DMS153 treated with DMSO at 0.1 percent for 48 hours (cell line): ENCODE measurements around the gene HTR1A.

Experiments
- DNase-seq: peaks from one replicate; lab custom pipeline; 2025; ENCODE audit not compliant: unreplicated experiment; lab: John Stamatoyannopoulos, UW

The HTR1A gene

GRCh38 chr5:63962279-63962678 lies at the start of gene HTR1A:
TSS of gene HTR1A (minus strand) at chr5:63962445. CDS start at chr5:63961719, 726 bp downstream.
- no peak for DNase-seq

DNA sequence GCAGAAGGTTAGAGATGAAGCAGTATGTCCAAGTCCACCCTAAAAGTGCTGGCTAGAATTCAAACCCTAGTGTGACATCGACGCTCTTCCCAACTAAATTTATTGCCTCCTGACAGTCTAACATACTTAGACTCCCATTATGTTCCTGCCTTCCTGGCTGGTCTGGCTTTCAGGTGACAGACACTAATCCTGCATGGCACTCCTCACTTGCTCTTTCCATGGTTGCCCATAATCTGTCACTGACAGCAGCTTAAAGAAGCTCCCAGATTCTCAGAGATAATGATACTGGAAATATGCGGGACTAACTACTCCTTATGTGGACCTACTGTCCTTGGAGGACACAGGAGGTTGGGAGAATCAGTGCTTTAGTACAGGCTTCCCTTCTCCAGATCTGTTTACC lies 41.7 kb upstream of the HTR1A start:
- no peak for DNase-seq

DNA sequence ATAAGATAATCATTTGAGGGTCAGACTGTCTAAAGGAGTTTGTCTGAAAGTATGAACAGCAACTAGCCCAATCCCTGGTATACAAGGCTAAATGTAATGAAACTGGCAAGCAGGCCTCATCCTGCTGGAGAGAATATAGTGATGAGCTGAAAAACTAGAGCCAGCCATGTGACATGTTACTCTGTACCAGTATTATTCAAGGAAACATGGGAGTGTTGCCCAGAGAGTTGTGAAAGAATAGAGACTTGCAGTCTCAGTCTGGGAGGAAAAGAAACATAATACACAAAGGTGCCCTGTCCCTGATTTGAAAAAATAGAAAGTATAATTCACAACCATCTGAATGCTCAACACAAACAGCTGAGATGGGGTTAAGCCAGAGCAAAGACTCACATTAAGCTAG lies 37.9 kb upstream of the HTR1A start:
- DNase-seq = no peak

DNA sequence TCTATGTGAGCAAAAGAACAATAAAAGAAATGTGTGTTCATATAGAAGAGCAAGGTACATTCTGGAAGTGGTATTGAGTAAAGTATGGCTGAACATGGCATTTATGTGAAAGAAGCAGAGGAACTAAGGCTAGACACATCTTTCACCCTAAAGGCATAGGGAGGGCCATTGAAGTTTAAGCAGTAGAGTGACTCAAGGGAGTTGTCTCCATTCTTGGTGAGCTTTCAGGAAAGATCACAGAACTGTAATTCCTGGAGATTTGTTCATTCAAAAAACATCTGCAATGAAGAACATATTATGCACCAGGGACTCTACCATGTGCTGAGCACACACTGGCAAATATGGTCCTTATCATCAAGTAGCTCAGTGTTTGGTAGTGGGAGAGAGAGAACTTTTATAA lies 24.8 kb upstream of the HTR1A start:
- no peak for DNase-seq

DNA sequence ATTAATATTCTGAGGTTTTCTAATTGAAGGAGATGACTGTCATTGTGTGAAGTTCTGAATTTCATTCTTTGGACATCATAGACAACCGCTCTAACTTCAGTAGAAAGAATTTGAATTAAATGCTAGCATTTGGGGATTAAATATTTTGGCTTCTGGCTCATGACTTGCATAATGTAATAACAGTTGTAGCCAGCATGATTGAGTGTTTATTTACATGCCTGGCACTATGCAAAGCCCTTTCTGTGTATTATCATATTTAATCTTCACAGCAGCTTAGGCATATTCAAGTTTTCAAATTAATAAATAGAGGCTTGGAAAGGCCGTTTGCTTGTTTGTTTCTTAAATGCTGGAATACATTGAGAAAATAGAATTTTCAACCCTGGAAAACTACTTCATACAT lies 19.6 kb upstream of the HTR1A start:
- no peak for DNase-seq

- DNase-seq = peak; percentile 4
These were observed 1.7 kb upstream of the HTR1A start for GRCh38 chr5:63963926-63964325.

DNA sequence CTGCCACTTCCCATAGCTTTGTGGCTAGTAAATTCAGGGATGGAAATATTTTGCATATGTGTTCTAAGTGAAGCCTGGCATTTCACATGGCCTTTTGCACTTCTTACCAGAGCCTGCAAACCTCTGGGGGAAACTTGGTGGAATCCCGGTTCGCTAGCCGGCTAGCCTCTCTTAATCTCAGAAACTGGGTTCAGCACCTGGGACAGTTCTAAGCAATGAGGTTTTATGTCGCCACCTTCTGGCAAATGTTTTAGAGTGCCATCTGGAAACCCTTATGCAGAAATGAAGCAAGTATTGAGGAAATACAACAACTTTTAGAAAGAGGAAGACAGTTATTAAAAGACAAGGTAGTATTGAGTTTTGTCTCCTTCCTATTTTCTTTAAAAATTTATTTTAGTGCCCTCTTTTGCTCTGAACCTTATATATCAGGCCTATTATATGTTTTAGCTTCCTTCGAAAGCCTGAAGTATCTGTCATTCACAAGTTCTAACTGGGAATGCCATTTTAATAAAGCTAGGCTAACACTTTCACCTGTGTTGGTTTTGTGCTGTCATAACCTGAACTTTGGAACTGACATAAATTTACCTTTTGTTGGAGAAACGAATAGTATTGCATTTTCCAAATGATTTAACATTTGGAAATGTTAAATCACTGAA lies 963 bp upstream of the HTR1A start:
- DNase-seq = peak; percentile 11

DNA sequence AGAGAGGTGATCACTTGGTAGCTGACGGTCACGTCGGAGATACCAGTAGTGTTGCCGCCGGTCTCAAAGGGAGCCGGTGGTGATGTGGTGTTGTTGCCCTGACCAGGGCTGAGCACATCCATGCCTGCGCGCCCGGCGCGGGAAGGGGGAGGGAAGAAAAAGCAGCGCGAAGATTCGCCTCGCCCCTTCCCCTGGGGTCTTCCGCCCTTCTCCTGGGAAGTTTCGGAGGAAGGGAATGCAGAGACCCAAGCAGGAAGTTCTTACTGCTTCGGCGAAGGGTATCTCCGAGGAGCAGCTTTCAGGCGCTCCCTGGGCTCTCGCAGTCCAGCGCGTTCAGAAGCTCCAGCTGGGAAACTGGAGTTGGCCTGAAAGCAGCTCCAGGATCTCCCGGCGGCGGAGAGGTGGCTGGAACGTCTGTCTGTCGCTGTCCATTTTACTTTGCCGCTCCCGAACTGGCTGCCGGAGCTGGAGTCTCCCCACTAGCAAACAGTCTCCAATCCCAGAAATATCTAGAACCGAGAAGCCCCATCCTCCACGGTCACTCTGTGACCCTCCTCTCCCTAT lies 565 bp downstream of the HTR1A start:
- DNase-seq = no peak

DNA sequence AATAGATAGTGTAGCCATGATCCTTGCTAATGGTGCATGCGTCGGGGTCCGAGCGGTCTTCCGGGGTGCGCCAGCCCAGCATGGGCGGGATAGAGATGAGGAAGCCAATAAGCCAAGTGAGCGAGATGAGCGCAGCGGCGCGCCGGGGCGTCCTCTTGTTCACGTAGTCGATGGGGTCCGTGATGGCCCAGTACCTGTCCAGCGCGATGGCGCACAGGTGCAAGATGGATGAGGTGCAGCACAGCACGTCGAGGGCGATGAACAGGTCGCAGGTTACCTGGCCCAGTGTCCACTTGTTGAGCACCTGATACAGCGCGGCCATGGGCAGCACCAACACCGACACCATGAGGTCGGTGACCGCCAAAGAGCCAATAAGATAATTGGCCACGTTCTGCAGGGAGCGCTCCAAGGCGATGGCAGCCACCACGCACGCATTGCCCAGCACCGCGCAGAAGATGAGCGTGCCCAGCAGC lies 1.1 kb downstream of the HTR1A start:
- no peak for DNase-seq

- DNase-seq = no peak
These were observed 1.6 kb downstream of the HTR1A start for GRCh38 chr5:63960646-63961045.

DNA sequence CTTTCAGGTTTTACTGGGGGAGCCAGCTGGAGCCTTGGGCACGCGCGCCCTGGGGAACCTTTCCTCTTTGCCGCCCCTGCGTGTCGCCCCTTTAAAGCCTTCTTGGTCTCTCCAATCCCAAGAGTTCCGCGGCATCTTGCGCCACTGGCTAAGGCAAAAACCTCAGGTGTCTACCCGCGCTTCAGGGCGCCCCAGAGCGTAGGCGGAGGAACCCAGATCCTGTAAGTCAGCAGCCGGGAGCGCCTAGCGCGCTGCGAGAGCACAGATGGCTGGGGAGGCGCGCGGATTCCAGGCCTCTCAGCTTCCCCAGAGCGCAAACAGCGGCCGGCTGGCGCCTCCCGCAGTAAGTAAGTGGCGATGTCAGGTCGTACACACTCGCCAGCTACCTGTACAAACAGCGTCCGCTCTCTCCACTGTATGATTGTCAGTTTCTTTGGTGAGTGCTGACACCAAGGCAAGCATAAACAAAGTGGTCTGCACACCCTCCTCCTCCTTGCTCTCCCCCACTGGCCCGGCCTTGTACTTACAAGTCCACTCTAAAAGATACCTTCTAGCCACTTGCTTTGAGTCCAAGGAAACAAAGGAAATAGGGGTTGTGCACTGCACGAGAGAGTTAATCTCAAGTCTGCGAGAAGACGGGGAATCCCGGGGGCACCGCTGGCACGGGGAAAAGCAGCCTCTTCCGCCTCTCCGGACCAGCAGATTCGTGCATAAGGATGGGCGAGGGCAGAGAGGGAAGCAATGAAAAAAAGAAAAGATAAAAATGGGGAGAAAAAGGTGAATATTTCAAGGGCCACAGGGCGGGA lies 2.9 kb downstream of the HTR1A start:
- DNase-seq = no peak

DNA sequence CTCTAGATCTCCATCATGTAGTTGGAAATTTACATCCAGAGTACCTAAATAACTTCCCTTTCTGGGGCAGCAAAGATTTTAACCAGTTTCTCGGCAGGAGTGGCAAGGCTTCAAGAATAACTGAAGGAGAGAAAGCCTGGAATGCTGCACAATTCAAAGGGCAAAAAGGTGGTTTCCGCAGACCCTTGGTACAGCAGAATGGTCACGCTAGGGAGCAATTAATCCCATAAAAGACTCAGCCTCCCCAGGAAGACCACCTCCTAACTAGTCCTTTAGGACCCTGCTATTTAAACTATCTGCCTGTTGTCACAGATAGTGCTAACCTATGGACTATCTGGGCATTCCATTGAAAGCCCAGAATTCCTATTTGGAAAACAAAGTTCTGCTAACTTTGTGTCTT lies 3.6 kb downstream of the HTR1A start:
- DNase-seq = no peak

DNA sequence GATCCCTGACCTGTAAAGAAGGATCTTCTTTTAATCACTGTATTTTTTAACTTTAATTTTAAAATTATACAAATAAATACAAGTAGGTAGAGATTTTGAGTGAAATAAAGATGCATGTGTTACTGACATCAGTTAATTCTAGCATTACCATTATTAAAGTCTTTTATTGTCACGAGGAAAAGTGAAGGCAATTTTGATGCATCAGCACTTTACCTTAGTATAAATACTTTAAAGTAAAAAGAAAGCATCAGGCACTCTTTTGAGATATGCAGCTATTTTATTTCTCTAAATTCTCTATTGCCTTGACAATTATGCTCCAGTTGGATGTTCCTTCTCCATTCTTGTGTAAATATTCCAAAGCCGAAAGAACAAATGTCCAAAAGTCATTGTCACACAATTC lies 4.6 kb downstream of the HTR1A start:
- DNase-seq = no peak

- no peak for DNase-seq
These were observed 9.0 kb downstream of the HTR1A start for GRCh38 chr5:63953217-63953616.

- DNase-seq = no peak
These were observed 27.1 kb downstream of the HTR1A start for GRCh38 chr5:63935103-63935502.

GRCh38 chr5:63931836-63932235 lies 30.4 kb downstream of the HTR1A start:
- DNase-seq = no peak

GRCh38 chr5:63928451-63928850 lies 33.8 kb downstream of the HTR1A start:
- DNase-seq = no peak

DNA sequence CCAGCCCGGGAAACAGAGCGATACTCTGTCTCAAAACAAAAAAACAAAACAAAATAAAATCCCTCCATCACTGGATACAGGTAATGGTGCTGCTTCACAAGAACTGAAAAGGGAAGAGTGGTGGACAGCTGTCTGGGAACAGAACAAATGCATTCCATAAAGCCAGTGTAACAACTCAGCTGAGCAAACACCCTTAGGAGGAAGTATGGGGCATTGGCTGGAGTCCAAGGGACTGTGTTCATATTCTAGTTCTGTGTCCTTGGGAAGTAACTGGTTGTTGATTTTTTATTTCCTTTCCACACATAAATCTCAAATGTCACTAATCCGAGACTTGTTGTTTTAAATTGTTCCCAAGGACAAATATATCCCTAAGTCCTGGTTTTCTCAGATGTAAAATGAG lies 38.3 kb downstream of the HTR1A start:
- peak; percentile 60 for DNase-seq

DNA sequence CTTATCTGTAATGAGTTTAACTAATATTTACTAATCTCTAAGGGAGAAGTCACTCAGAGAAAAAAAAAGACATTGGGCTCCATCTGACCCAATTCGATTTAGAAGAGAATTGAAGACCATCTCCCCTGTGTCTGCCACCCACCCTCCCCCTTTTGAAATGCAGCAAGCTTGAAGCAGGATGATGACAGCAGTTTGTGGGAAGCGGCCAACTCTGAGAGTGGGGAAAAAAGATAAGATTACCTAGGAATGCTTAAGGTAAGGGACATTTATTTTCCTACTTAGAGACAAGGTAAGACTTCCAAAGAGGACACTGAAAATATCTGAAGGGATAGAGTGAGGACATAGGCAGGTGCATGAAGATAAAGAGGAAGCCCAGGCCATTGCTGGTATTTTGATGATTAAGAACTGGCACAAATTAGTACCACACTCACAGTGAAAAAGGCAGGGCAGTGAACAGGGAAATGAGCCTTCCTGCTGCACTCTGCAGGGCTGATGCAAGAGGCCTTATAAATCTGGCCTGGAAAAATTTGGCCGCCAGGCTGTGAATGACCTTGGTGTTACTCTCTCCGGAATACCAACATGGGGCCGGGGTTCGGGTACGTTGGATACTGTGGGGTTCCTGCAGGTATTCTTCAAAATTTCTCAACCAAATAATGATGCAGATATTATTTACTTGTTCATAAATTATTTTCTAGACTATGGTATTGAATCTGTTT lies 42.3 kb downstream of the HTR1A start:
- no peak for DNase-seq

DNA sequence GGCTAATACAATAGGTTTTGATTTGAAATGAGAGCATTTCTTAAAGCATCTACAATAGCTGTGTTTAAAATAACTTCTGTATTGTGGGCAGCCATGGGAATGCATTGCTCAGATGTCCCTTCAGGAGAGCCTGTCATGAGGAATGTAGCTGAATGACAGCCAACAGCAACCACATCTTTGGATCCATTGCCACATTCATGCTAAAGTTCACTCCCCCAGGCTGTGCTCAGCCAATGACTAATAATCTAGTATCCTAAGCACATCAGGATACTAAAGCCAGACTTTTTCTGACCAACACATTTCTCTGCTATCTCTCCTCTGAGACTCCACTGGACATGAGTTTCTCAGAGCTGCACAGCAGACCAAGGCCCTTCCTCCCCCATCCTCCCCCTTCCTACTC lies 45.5 kb downstream of the HTR1A start:
- DNase-seq = no peak

GRCh38 chr5:63911871-63912270 lies 50.4 kb downstream of the HTR1A start:
- no peak for DNase-seq
